ENCODE measurements around the gene UPP2.

UPP2 gene

DNA sequence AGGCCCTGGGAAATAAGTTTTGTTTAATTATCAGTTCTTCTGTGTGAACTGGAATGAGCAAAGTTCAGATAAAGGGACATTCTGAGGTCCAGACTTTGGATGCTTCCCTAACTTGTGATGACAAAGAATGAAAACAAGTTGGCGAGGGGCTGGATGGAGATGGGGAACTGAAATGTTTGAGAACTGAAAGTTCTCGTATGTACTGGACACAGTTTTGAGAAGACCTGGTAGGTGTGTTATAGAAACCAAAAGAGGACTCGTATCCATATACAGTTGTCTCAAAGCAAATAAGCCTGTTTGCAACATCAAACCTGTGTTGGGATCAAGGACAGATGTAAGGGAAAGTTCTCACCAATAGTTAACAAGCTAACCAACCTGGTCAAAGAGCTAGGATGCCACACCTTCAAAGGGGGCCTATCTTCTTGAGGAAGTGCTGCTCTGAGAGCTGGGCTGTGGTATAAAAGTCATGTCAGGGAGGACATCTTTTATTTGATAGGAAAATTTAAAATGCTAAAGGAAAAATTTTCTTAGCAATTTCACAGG lies at the start of gene UPP2:
Gene UPP2, plus strand, starts transcription at position 493 of the 543 bp plus-strand sequence. CDS start 188 bp downstream, outside the sequence.
- no peak for DNase-seq (ENCODE audit: low spot score)

DNA sequence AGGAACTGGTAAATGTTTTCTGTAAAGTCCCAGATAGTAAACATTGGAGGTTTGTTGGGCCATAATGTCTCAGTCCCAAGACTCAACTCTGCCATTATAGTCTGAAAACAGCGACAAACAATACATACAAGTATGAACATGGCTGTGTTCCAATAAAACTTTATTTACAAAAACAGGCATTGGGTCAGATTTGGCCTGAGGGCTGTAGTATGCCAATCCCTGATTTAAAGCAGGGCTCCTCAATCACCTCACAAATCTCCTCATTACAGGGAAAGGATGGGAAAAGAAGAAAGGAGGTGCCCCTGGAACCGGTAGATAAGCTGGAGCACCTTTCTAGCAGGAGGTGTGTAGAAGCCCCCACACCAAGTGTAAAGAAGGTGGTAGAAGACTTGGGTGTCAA lies 48.9 kb upstream of the UPP2 start:
- no peak for DNase-seq (ENCODE audit: low spot score)

DNA sequence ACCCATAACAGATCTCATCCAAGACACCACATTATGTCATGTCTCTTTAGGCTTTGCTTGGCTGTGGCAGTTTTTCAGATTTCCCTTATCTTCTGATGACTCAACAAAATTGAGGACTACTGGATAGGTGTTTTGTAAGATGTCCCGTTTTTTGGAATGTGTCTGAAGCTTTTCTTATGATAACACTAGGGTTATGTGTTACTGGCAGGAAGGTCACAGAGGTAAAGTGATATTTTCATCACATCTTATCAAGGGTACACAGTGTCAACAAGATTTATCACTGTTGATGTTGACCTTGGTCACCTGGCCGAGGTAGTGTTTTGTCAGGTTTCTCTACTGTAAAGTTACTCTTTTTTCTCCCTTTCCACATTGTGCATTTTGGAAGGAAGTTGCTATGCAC lies 44.8 kb upstream of the UPP2 start:
- no peak for DNase-seq (ENCODE audit: low spot score)

DNA sequence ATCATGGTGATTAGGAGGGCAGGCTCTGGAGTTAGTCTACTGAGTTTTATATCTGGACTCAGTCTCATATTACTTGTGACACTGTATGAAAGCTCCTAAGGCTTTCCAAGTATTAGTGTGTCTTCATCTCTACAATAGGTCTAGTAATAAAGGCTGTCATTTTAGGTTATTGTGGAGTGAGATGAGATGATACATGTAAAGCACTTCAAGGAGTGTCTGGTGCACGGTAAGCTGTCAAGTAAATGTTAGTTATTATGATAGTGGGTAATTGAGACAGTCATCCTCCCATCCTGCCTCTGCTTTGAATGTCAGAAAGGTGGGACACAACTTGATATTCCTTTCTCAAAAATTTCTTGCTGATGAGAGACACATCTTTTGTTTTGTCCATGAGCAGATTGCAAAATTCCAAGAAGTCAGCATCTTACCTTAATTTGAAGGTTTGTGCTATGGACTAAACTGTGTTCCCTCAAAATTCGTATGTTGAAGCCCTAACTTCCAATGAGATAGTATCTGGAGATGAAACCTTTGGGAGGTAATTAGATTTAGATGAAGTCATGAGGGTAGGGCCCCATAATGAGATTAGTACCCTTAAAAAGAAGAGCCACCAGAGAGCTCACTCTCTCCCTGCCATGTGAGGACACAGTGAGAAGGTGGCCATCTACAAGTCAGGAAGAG lies 41.4 kb upstream of the UPP2 start:
- no peak for DNase-seq (ENCODE audit: low spot score)

DNA sequence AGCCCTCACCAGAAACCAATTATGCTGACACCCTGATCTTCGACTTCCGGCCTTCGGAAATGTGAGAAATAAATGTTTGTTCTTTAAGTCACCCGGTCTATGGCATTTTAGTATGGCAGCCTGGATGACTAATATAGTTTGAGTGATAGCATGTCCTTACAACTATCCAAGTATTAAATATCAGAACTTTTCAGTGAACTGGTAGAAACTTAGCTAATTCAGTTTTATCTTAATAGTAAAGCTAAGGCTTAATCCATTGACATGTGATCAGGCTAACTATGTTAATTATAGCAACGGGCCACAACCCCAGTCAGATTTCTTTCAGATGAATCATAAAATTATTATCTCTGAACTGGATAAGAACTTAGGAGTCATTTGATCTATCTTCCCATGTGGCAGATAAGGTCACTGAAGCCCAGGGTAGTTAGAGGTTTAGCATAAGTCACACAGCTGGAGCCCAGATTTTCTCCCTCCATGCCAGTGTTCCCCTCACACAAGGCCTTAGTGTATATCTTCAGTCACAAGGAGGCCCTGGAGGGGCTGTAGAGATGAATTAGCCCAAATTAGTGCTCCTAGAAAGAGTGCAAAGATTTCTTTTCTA lies 40.7 kb upstream of the UPP2 start:
- DNase-seq (ENCODE audit: low spot score), result no peak

DNA sequence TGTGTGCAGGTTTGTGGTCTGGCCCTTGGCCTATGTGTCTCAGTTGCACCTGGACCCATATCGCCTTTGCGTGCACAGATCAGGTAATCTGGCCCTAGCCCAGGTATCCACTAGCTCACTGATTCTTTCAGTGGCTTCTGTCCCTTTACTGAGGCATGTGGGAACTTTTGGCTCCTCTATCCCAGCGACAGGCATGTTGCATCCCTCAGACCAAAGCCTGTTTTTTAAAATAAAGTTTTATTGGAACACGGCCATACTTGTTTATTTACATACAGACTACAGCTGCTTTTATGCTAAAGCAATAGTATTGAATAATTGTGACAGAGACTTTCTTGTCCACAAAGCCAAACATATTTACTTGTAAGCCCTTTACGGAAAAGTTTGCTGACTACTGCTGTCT lies 39.9 kb upstream of the UPP2 start:
- no peak for DNase-seq (ENCODE audit: low spot score)

DNA sequence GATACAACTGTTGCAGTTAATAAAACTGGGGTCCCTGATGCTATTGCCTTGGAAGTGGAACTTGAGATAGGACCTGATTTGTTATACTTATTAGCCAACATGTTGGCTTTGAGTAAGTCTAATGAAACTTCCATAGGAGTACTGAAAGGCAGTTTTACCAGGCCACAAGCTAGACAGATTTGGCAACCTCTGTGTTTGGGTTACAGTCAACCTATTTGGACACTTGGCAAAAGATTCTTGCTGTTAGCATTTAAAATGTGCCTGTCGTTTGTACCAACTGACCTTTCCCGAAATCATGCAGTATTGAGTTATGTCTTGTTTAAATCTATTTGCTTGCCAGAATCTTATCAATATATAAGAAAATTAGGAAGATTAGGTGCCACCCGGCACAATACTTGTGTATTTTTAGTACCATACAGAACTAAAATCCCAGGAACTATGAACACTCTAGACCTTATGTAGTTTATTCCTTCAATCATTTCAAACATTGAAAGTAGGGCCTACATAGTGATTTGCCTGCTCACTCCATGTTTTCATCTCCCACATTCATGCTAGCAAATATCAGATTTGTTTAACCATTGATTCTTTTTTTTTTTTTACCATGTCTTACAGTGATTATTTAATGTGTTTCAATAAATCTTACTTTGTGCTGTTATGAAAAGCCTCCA lies 35.5 kb upstream of the UPP2 start:
- no peak for DNase-seq (ENCODE audit: low spot score)

DNA sequence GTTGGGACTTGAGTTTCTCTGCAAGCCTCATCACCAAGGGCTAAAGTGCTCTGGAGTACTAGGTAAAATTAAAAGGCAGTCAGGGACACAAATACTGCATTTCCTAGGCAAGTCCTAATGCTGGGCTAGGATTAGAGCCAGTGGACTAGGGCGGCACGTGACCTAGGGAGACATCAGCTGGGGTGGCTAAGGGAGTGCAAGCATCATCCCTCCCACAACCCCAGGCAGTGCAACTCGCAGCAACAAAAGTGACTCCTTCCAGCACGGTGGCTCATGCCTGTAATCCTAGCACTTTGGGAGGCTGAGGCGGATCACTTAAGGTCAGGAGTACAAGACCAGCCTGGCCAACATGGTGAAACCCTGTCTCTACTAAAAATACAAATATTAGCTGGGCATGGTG lies 30.7 kb upstream of the UPP2 start:
- no peak for DNase-seq (ENCODE audit: low spot score)

DNA sequence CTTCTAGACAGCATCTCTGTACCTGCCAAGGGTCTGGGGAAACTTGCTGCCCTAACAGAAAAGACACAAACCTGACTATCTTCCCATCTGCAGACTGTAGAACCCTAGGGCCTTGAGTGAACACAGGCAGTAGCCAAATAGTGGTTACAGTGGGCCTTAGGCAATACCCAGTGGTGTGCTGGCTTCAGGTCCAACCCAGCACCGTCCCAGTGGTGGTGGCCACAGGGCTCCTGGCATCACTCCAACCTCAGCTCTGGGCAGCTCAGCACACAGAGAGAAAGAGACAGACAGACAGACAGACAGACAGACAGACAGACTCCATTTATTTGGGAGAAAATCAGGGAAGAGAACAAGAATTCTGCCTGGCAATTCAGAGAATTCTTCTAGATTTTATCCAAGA lies 29.3 kb upstream of the UPP2 start:
- DNase-seq (ENCODE audit: low spot score), result no peak

DNA sequence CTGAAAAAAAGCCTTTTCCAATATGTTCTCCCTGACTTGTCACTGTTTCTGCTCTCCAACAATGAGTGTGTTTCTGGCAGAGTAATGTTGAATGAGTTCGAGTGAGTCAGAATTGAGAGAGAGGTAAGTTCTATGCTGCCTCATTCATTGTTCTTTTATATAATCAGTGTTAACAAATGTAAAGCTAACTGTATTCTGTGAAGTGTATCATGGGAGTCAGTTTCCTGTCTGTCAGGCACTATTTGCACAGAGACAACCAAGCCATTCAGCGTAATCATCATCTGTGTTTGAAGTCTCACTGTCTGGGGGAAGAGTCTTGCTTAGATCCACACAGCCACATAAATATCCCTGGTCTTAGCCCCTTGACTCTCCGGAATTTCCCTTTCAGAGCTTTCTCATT lies 22.0 kb upstream of the UPP2 start:
- DNase-seq (ENCODE audit: low spot score), result no peak

DNA sequence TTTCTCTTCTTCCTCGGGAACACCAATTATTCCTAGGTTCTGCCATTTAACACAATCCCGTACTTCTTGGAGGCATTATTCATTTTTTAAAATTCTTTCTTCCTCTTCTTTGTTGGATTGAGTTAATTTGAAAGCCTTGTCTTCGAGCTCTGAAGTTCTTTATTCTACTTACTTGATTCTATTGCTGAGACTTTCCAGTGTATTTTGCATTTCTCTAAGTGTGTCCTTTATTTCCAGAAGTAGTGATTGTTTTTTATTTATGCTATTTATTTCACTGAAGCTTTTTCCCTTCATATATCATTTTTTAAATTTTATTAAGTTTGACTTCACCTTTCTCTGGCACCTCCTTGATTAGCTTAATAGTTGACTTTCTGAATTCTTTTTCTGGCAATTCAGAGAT lies 13.6 kb upstream of the UPP2 start:
- DNase-seq (ENCODE audit: low spot score), result no peak

DNA sequence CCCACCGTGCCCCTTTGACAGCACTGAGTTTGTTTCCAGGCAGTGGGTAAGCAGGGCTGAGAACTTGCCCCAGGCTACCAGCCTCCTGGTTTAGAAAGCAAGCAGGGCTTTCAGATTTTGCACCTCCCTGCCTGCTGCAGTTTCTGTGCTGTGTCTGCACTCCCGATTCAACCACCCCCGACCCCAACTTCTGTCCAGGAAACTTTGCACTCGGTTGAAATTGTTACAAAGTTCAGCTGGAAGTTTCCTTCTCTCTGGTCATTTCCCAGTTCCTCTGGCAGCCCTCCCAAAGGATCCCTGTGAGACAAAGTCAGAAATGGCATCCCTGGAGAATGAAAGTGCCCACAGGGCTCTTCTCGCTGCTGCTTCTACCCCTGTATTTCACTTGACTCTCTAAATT lies 12.4 kb upstream of the UPP2 start:
- DNase-seq (ENCODE audit: low spot score), result no peak

DNA sequence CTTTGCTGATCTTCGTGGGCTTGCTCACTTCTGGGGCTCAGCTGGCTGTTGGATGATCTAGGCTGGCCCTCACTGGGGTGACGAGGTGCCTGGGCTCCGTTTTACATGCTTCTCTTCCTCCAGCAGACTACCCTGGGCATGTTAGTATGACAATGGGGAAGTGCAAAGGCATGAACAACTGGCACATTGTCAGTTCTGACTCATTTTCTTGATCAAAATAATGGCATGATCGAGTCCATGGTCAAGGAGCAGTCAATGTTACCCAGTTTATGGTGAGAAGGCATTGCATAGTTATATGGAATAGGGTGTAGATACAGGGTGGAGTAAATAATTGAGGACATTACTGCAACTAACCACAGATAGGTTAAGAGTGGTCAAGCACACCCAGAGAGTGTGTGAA lies 10.0 kb upstream of the UPP2 start:
- DNase-seq (ENCODE audit: low spot score), result no peak

DNA sequence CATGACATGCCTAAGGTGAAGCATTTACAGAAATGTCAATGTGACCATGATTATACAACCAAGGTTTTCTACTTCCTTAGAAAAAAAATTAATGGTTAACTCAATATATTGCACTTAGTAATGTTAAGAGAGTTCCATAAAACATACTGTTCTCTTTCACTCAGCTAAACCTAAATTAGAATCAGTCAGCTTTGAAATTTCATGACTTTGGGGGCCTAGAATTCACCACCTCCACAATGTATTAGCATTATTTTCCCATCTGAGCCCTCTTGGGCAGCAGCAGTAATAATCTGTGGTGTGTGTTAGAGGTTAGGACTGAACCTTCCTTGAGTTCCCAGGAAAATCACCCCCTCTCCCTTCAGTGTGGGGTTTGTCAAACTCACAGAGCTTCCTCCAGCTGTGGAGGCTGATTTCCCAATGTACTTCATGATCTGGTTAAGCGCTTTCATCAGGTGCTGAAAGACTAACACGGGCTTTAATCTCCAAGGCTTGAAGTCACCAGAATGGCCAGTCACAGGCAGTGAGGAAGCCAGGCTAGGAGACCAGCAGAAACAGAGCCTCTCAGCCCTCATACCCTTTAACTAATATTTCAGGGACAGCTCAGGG lies 7.1 kb upstream of the UPP2 start:
- DNase-seq (ENCODE audit: low spot score), result no peak

DNA sequence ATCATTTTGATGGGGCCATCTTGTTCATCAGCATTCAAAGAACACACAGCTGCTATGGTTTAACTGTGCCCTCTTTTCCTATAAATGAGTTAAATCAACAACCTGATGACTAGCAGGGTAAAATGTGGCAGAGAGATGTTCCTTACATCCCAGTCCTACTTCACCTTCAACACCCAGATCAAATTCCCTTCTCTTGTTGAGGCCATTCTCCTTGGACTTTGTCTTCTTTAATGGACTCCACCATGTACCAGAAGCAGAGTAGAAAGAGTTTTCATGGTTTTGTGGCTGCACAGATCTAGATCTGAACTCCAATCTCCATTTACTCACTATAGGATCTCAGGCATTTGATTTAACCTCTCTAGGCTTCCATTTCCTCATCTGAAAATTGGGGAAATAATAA lies 6.4 kb upstream of the UPP2 start:
- DNase-seq (ENCODE audit: low spot score), result no peak

DNA sequence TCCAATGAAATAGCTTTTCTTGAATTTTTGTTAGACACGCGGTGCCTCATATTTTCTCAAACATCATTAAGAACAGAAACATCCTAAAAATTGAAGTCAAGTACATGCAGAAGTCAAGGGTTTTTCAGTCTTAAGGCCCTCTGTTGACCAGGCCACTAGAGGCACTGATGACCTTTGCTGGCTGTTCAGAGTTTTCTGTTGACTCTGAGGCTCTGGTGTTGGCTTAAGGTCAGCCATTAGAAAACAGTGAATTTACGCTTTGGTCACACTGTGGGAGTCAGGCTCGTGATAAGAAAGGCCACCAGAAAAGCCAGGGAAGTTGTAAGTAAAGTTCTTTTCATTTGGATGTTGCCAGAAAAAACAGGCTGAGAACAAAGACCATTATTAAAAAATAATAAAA lies 5.8 kb upstream of the UPP2 start:
- DNase-seq (ENCODE audit: low spot score), result no peak

DNA sequence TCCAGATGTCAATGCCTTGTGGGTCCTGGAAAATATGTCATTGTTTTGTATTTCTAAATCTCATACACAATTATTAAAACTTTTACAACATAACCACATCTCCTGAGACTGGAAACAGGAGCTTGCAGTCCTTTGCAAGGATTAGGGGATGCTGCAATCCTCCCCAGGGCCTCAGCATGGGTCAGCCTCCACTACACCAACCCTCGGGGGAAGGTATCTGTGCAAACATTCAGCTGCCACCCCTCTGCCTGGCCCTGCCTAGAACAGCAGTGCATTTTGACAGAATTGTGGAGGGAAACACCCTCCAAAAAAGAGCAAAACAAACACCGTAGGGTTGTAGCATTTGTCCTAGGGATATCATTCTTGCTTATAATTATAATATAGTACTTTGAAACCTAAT lies 4.2 kb upstream of the UPP2 start:
- no peak for DNase-seq (ENCODE audit: low spot score)

DNA sequence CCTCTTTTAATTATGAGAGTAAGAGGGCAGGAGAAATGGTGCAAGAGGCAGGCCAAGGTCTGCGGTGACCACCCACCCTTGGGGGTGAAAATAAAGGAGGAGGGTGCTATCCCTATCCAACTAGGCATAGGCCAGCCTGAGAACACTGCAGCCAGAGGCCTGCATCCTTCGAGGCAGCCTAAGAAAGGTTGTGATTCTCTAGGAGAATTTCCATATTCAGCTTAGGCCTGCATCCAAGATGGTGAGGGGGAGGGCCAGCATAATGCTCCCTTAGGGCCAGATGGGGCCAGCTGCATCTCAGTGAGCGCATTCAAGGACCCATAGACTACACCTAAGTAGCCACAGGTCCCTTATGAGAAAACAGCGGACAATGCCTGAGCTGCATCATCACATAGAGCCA lies 3.5 kb upstream of the UPP2 start:
- DNase-seq (ENCODE audit: low spot score), result no peak

DNA sequence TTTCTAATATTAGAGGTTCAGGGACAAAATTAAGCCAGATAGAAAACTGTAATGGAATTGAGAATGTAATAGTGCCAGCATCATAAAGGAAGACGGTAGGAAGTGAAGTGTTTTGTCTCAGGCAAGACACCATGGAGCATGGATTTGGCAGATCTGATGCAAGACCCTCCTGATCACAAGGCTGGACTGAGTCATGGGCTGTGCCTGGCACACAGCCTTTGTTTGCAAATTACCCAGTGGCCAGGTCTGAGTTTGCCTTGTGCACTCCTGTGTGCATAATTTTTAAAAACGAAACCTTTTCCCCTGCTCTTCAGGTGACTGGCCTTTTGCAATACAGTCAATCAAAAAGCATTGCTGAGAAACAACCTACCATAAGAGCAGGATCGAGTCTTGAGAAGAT lies 2.0 kb upstream of the UPP2 start:
- no peak for DNase-seq (ENCODE audit: low spot score)

DNA sequence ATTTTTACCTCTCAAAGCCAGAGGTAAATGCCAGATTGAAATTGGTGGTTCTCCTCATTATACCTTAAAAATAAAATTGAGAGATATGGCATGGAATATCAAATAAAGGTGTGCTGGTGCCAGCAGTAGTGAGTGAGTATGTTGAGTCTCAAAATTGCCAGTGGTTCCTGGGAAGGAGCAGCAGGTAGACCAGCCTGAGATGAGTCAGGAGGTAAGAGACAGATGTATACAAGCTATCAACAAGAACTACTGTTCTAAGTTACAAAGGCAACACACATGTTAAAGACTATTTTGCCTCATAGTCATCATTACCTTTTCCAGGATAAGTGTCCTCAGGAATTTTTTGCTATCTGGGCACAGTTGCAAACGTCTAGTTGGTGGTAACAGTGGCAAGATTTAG lies 1.3 kb upstream of the UPP2 start:
- DNase-seq (ENCODE audit: low spot score), result no peak

DNA sequence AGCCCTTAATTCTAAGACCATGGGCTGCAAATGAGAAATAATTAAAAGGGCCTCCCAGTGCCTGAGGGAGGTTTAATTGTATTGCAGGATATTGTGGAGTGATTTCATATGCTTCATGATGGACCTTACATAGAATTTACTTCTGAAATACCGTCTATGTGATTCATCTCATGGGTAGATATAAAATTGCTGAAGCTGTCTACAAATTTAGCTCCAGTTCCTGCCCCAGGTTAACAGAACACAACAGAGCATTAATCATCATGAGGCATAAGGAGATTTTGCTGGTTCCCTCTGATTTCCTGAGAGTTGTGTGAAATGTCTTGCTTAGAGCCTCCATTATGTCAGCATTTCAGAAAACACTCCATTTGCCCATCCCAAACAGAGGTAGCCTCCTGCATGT lies 770 bp downstream of the UPP2 start:
- no peak for DNase-seq (ENCODE audit: low spot score)

DNA sequence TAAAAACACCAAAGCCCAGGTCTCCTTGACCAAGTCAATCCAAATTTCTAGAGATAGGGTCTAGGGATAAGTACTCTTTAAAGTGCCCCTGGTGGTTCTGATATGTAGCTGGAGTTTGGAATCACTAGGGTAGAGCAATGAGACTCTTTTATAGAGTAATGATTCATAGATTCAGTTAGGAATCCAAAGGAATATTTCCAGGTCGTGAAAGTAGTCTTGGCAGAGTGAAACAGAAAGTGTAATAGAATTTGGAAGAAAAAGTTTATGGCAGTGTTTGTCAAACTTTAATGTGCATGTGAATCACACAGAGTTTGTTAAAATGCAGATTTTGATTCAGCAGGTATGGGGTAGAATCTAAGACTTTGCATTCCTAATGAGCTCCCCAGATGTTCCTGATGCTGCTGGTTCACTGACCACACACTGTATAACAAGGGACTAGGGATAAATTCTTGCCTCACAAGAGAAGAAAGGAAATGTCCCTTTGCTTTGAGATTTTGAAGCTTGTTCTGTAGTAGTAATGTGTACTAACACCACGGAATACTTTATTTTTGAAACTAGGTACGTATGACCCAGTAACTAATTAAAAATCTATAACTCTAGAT lies 1.8 kb downstream of the UPP2 start:
- no peak for DNase-seq (ENCODE audit: low spot score)

DNA sequence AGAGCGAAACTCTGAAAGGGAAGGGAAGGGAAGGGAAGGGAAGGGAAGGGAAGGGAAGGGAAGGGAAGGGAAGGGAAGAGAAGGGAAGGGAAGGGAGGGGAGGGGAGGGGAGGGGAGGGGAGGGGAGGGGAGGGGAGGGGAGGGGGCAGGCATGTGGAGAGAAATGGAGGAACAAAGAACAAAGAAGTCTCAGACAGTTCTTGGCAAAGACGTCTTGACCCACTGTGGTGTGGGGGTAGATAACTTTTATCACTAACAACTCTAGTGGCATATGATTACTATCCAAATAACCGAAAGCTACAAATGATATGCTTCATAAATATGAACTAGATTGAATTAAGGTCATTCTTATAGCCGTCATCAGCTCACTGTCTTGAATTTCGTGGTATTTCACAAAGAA lies 3.2 kb downstream of the UPP2 start:
- DNase-seq (ENCODE audit: low spot score), result no peak
